HepG2 (cell line): ENCODE data around the gene ZNF764. TPM values are rescaled to one million over a fixed set of nuclear protein-coding genes. Genes with fewer than 3 reads are reported as not detected.

Experiments used
- AGO1 ChIP-seq: fragments of 200-400 bp; formaldehyde crosslinking; IDR thresholded peaks from 2 replicates; pipeline ENCODE4 v1.6.1; 2017; ENCODE audit warnings: mild to moderate bottlenecking, low read depth, low read length, moderate library complexity; ENCODE audit not compliant: poor library complexity, severe bottlenecking
- AHDC1 ChIP-seq: sonication (generic); formaldehyde crosslinking; IDR thresholded peaks from 2 replicates; pipeline ENCODE4 v1.5.1; 2020; ENCODE audit warnings: mild to moderate bottlenecking, missing genetic modification reagents, borderline replicate concordance
- DBP ChIP-seq: sonication (generic); formaldehyde crosslinking; IDR thresholded peaks from 2 replicates; pipeline ENCODE4 v1.4.0; 2020; ENCODE audit warnings: missing genetic modification reagents; ENCODE audit errors: not compliant biosample characterization
- KAT7 ChIP-seq: IDR thresholded peaks from 2 replicates; pipeline ENCODE4 v1.6.1; 2018; ENCODE audit warnings: borderline replicate concordance, missing compliant biosample characterization
- MEF2D ChIP-seq: sonication (generic); formaldehyde crosslinking; IDR thresholded peaks from 2 replicates; pipeline ENCODE4 v1.5.1; 2020; ENCODE audit warnings: mild to moderate bottlenecking, missing genetic modification reagents
- RELA ChIP-seq: sonication (generic); formaldehyde crosslinking; IDR thresholded peaks from 2 replicates; pipeline ENCODE4 v1.4.0; 2020; ENCODE audit warnings: missing genetic modification reagents
- TERF1 ChIP-seq: sonication (generic); formaldehyde crosslinking; IDR thresholded peaks from 2 replicates; pipeline ENCODE4 v1.8.0; 2022; ENCODE audit warnings: mild to moderate bottlenecking, missing genetic modification reagents, moderate library complexity
- ZBTB4 ChIP-seq: sonication (generic); formaldehyde crosslinking; IDR thresholded peaks from 2 replicates; pipeline ENCODE4 v1.4.0; 2020; ENCODE audit warnings: missing genetic modification reagents, mild to moderate bottlenecking, borderline replicate concordance
- ZKSCAN1 ChIP-seq: fragments of 150-350 bp; IDR thresholded peaks from 2 replicates; pipeline ENCODE4 v1.6.1; 2014; ENCODE audit warnings: low read length
- ZNF230 ChIP-seq: sonication (generic); formaldehyde crosslinking; IDR thresholded peaks from 2 replicates; pipeline ENCODE4 v1.4.0; 2020; ENCODE audit warnings: mild to moderate bottlenecking, missing genetic modification reagents
- ZNF235 ChIP-seq: sonication (generic); formaldehyde crosslinking; IDR thresholded peaks from 2 replicates; pipeline ENCODE4 v1.8.1; 2023; ENCODE audit warnings: mild to moderate bottlenecking, missing genetic modification reagents, borderline replicate concordance
- ZNF256 ChIP-seq: sonication (generic); formaldehyde crosslinking; conservative IDR thresholded peaks from 2 replicates; pipeline ENCODE4 v1.4.0; 2020; ENCODE audit warnings: missing genetic modification reagents
- ZNF350 ChIP-seq: sonication (generic); formaldehyde crosslinking; IDR thresholded peaks from 2 replicates; pipeline ENCODE4 v1.4.0; 2020; ENCODE audit warnings: mild to moderate bottlenecking, low read depth, missing genetic modification reagents, borderline replicate concordance
- ZNF598 ChIP-seq: sonication (generic); formaldehyde crosslinking; IDR thresholded peaks from 2 replicates; pipeline ENCODE4 v1.5.1; 2020; ENCODE audit warnings: mild to moderate bottlenecking, missing genetic modification reagents, borderline replicate concordance
- ZNF713 ChIP-seq: sonication (generic); formaldehyde crosslinking; IDR thresholded peaks from 2 replicates; pipeline ENCODE4 v1.4.0; 2020; ENCODE audit warnings: mild to moderate bottlenecking, missing genetic modification reagents
- ZNF75D ChIP-seq: sonication (generic); formaldehyde crosslinking; IDR thresholded peaks from 2 replicates; pipeline ENCODE4 v1.8.1; 2023; ENCODE audit warnings: missing genetic modification reagents, mild to moderate bottlenecking, borderline replicate concordance
- ZNF780A ChIP-seq: sonication (generic); formaldehyde crosslinking; IDR thresholded peaks from 2 replicates; pipeline ENCODE4 v1.8.0; 2022; ENCODE audit warnings: mild to moderate bottlenecking, missing genetic modification reagents, moderate library complexity
- polyA plus RNA-seq, 8 experiments: library from polyadenylated mRNA; depleted of rRNA in 3 of 8; stranded (reverse) in 7 of 8; unstranded in 1 of 8; fragments of >200 nt; fragmentation: Illumina TruSeq in 4 of 8; extraction: Trizol in 4 of 8; gene quantifications; 2 replicates each; pipeline versions ENCODE4 v1.2.1 to v1.2.3, GENCODE V29; 2011 to 2016; ENCODE audit warnings: low read depth in 4 of 8, missing spikeins in 1 of 8, mixed read lengths in 1 of 8; ENCODE audit not compliant: insufficient read depth in 1 of 8
- total RNA-seq, 5 experiments: library from RNA; depleted of rRNA; stranded (reverse); fragments of >200 nt; fragmentation: Illumina TruSeq; extraction: Trizol; gene quantifications; 2 replicates each; pipeline ENCODE4 v1.2.3, GENCODE V29; 2016; ENCODE audit warnings: low read depth in 1 of 5

ZNF764 gene
- total and polyA plus RNA-seq, 2 of the 13 experiments (the other 11 are each of a cell fraction or from before 2014, with no cell fraction given), result 4.1 to 9.1 TPM

GRCh38 chr16:30526823-30527634, 31.1 kb downstream of the ZNF764 start (continued):
- TF ChIP-seq AHDC1 (CRISPR knock-in tag) (0 out of 2 replicates have a peak, but pooled peaks have one; percentile 9), ZKSCAN1 (0 out of 2 replicates have a peak, but pooled peaks have one; percentile 8), ZNF598 (CRISPR knock-in tag) (no peak), RELA (no peak), TERF1 (CRISPR knock-in tag) (no peak), DBP (CRISPR knock-in tag) (no peak), AGO1 (peak; percentile 94), ZNF350 (CRISPR knock-in tag) (peak; percentile 85), MEF2D (CRISPR knock-in tag) (peak; percentile 36; the same call in 1 of the 2 replicates), ZBTB4 (CRISPR knock-in tag) (peak; percentile 40), ZNF230 (CRISPR knock-in tag) (peak; percentile 7; the same call in 1 of the 2 replicates), KAT7 (peak; percentile 42; the same call in 1 of the 2 replicates), ZNF713 (CRISPR knock-in tag) (0 out of 2 replicates have a peak, but pooled peaks have one; percentile 78), ZNF256 (CRISPR knock-in tag) (no peak), ZNF75D (no peak), ZNF235 (CRISPR knock-in tag) (no peak), ZNF780A (CRISPR knock-in tag) (no peak)
